ENCODE data around the gene PRIM2.

The PRIM2 gene

GRCh38 chr6:57313711-57314471, 3.5 kb upstream of the PRIM2 start (continued):
- peak; percentile 63; the same call in 1 of the 2 replicates for TF ChIP-seq TOX (CRISPR knock-in tag; IDR thresholded peaks at IDR 0.05; ENCODE audit: borderline replicate concordance)
- 0 out of 2 replicates have a peak, but pooled peaks have one; percentile 24 for TF ChIP-seq ZFP3 (CRISPR knock-in tag; IDR thresholded peaks at IDR 0.05)
- no peak for TF ChIP-seq ZNF70 (CRISPR knock-in tag; IDR thresholded peaks at IDR 0.05)
- no peak for TF ChIP-seq ZC3H10 (CRISPR knock-in tag; IDR thresholded peaks at IDR 0.05)
- TF ChIP-seq ESRRG (CRISPR knock-in tag; IDR thresholded peaks at IDR 0.05), result no peak
- no peak for TF ChIP-seq ARNTL (CRISPR knock-in tag; IDR thresholded peaks at IDR 0.05; ENCODE audit: borderline replicate concordance, low read depth)
- peak; percentile 22; the same call in 1 of the 2 replicates for TF ChIP-seq CSDC2 (CRISPR knock-in tag; IDR thresholded peaks at IDR 0.05)
- no peak for TF ChIP-seq POU6F1 (CRISPR knock-in tag; IDR thresholded peaks at IDR 0.05; ENCODE audit: borderline replicate concordance, low read depth)
- TF ChIP-seq OSR1 (CRISPR knock-in tag; IDR thresholded peaks at IDR 0.05), result no peak
- TF ChIP-seq TCF4 (CRISPR knock-in tag; IDR thresholded peaks at IDR 0.05; ENCODE audit: borderline replicate concordance), result no peak
- TF ChIP-seq BACH2 (CRISPR knock-in tag; IDR thresholded peaks at IDR 0.05; ENCODE audit: borderline replicate concordance), result no peak
- no peak for TF ChIP-seq CSRNP3 (CRISPR knock-in tag; IDR thresholded peaks at IDR 0.05)

GRCh38 chr6:57315111-57315510, 2.3 kb upstream of the PRIM2 start:
- no peak for TF ChIP-seq BACH2 (CRISPR knock-in tag; IDR thresholded peaks at IDR 0.05; ENCODE audit: borderline replicate concordance)
- no peak for TF ChIP-seq ARNTL (CRISPR knock-in tag; IDR thresholded peaks at IDR 0.05; ENCODE audit: borderline replicate concordance, low read depth)
- ATAC-seq, result no peak

GRCh38 chr6:57315851-57316250, 1.6 kb upstream of the PRIM2 start:
- TF ChIP-seq POU6F1 (CRISPR knock-in tag; IDR thresholded peaks at IDR 0.05; ENCODE audit: borderline replicate concordance, low read depth), result no peak
- TF ChIP-seq TOX (CRISPR knock-in tag; IDR thresholded peaks at IDR 0.05; ENCODE audit: borderline replicate concordance), result no peak
- no peak for TF ChIP-seq CSRNP3 (CRISPR knock-in tag; IDR thresholded peaks at IDR 0.05)
- TF ChIP-seq CSDC2 (CRISPR knock-in tag; IDR thresholded peaks at IDR 0.05), result no peak
- TF ChIP-seq BACH2 (CRISPR knock-in tag; IDR thresholded peaks at IDR 0.05; ENCODE audit: borderline replicate concordance), result no peak
- no peak for TF ChIP-seq TCF4 (CRISPR knock-in tag; IDR thresholded peaks at IDR 0.05; ENCODE audit: borderline replicate concordance)
- TF ChIP-seq ZNF565 (CRISPR knock-in tag; conservative IDR thresholded peaks at IDR 0.05; ENCODE audit: low read depth), result no peak
- ATAC-seq, result no peak

- TF ChIP-seq PPARA (CRISPR knock-in tag; IDR thresholded peaks at IDR 0.05; ENCODE audit: borderline replicate concordance) (no peak), ZC3H10 (CRISPR knock-in tag; IDR thresholded peaks at IDR 0.05) (no peak), CSRNP3 (CRISPR knock-in tag; IDR thresholded peaks at IDR 0.05) (no peak), ZNF565 (CRISPR knock-in tag; conservative IDR thresholded peaks at IDR 0.05; ENCODE audit: low read depth) (no peak), POU6F1 (CRISPR knock-in tag; IDR thresholded peaks at IDR 0.05; ENCODE audit: borderline replicate concordance, low read depth) (no peak), TCF4 (CRISPR knock-in tag; IDR thresholded peaks at IDR 0.05; ENCODE audit: borderline replicate concordance) (no peak), ZFP30 (CRISPR knock-in tag; IDR thresholded peaks at IDR 0.05) (no peak), CREB5 (CRISPR knock-in tag; IDR thresholded peaks at IDR 0.05; ENCODE audit: low read depth) (no peak), BACH2 (CRISPR knock-in tag; IDR thresholded peaks at IDR 0.05; ENCODE audit: borderline replicate concordance) (no peak), ESRRG (CRISPR knock-in tag; IDR thresholded peaks at IDR 0.05) (no peak), RARB (CRISPR knock-in tag; IDR thresholded peaks at IDR 0.05) (no peak)
- peak; percentile 70 for ATAC-seq
These were observed 810 bp upstream of the PRIM2 start for GRCh38 chr6:57316581-57317059.
